ENCODE data around the gene LRRC1.

DNA sequence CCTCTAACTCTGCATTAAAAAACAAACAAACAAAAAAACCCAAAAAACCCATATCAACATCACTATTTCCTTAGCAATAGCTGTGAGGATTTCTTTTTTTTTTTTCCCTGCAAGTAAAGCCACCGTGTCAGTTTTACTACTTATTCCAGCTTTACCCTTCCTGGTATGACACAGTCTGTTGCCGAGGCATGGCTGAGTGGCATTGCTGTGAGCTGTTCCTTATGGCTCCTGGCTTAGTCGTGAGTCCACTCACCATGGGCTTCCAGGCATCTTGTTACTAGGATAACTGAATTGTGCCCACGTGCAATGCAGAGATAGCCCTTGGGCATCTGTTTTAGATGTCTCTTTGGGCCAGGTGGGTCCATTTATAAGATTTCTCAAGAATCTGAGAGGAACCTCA, 84.8 kb downstream of the LRRC1 start:
- no peak for TF ChIP-seq CTCF (IDR thresholded peaks at IDR 0.05)
- no peak for TF ChIP-seq POLR2A (IDR thresholded peaks at IDR 0.05)

Measured in thyroid gland (tissue), 4 donors.